ENCODE data around the gene RNF123. TPM values are rescaled to one million over a fixed set of nuclear protein-coding genes. Genes with fewer than 3 reads are reported as not detected.

The RNF123 gene
- total RNA-seq, 1 donor from 2014 or later = 25.8 TPM

- no peak for TF ChIP-seq POLR2A (IDR thresholded peaks at IDR 0.05)
- no peak for TF ChIP-seq CTCF (IDR thresholded peaks at IDR 0.05)
- no peak for TF ChIP-seq POLR2AphosphoS5 (IDR thresholded peaks at IDR 0.05; ENCODE audit: insufficient read depth in 1 of 2, low read depth in 1 of 2)
- intact Hi-C loops (cut with DNase I) = no loop called here
- no peak for DNase-seq (ENCODE audit: extremely low spot score in 2 of 2)
- Histone ChIP-seq H3K27ac (no peak overlapping the region), H3K27me3 (no peaks in the 10 kb centered on the region), H3K9me3 (no peaks in the 10 kb centered on the region), H3K4me3 (no peak overlapping the region), H3K36me3 (no peaks in the 10 kb centered on the region), H3K4me1 (no peaks in the 10 kb centered on the region)
These were observed 21.5 kb upstream of the RNF123 start for GRCh38 chr3:49667701-49668413.

- TF ChIP-seq CTCF (IDR thresholded peaks at IDR 0.05) = no peak
- no peak for TF ChIP-seq POLR2AphosphoS5 (IDR thresholded peaks at IDR 0.05; ENCODE audit: insufficient read depth in 1 of 2, low read depth in 1 of 2)
- TF ChIP-seq POLR2A (IDR thresholded peaks at IDR 0.05) = no peak
- no peaks in the 10 kb centered on the region for H3K27me3 ChIP-seq
- peaks cover 4% of the 10 kb centered on the region for H3K4me1 ChIP-seq
- H3K4me3 ChIP-seq = no peak overlapping the region
- no peaks in the 10 kb centered on the region for H3K36me3 ChIP-seq
- H3K9me3 ChIP-seq = no peaks in the 10 kb centered on the region
- no peak overlapping the region for H3K27ac ChIP-seq
- DNase-seq (ENCODE audit: extremely low spot score in 2 of 2) = no peak
- intact Hi-C loops (cut with DNase I) = no loop called here
These were observed 21.0 kb upstream of the RNF123 start for GRCh38 chr3:49668414-49668797.

- H3K9me3 ChIP-seq = no peaks in the 10 kb centered on the region
- intact Hi-C loops (cut with DNase I) = no loop called here
These were observed 20.5 kb upstream of the RNF123 start for GRCh38 chr3:49668861-49669260.

GRCh38 chr3:49669352-49669751 is 20.0 kb upstream of the RNF123 start:
- DNase-seq (ENCODE audit: extremely low spot score in 2 of 2) = no peak

More at GRCh38 chr3:49668861-49669260, 20.5 kb upstream of the RNF123 start:
- Histone ChIP-seq H3K36me3 (no peaks in the 10 kb centered on the region), H3K27me3 (no peaks in the 10 kb centered on the region), H3K27ac (no peak overlapping the region), H3K4me1 (peaks cover 8% of the 10 kb centered on the region), H3K4me3 (no peak overlapping the region)
- TF ChIP-seq CTCF (IDR thresholded peaks at IDR 0.05) (no peak), POLR2A (IDR thresholded peaks at IDR 0.05) (no peak), POLR2AphosphoS5 (IDR thresholded peaks at IDR 0.05; ENCODE audit: insufficient read depth in 1 of 2, low read depth in 1 of 2) (no peak)
- no peak for DNase-seq (ENCODE audit: extremely low spot score in 2 of 2)

More at GRCh38 chr3:49669352-49669751, 20.0 kb upstream of the RNF123 start:
- intact Hi-C loops (cut with DNase I) = no loop called here
- TF ChIP-seq CTCF (IDR thresholded peaks at IDR 0.05) (no peak), POLR2A (IDR thresholded peaks at IDR 0.05) (no peak), POLR2AphosphoS5 (IDR thresholded peaks at IDR 0.05; ENCODE audit: insufficient read depth in 1 of 2, low read depth in 1 of 2) (no peak)
- H3K4me3 ChIP-seq = no peak overlapping the region
- H3K36me3 ChIP-seq = no peaks in the 10 kb centered on the region
- peaks cover 9% of the 10 kb centered on the region for H3K4me1 ChIP-seq
- no peaks in the 10 kb centered on the region for H3K27me3 ChIP-seq
- H3K9me3 ChIP-seq = no peaks in the 10 kb centered on the region
- no peak overlapping the region for H3K27ac ChIP-seq

Data from vagina (tissue), 2 donors.